GM12878 (cell line): Measurements from ENCODE around the gene PSMD3. TPM values are rescaled to one million over a fixed set of nuclear protein-coding genes. Genes with fewer than 3 reads are reported as not detected.

Experiments
- ATAC-seq: fragments of 200-7000 bp; cut with Tn5 transposase; 3 replicates; pipeline ENCODE4 v1.9.1; 2020; ENCODE audit warnings: mild to moderate bottlenecking, moderate library complexity
- BruUV-seq: library from RNA; stranded (reverse); fragments of 400-500 nt; replicated peaks from 2 replicates; lab custom pipeline; 2021; lab: Mats Ljungman, UMichigan
- CTCF ChIA-PET: fragments of 300-600 bp; sonication (Branson Sonifier 250); formaldehyde crosslinking; extraction: SDS; loops from one replicate; lab custom pipeline; 2021; ENCODE audit warnings: inconsistent platforms; lab: Yijun Ruan, JAX
- POLR2A ChIA-PET: fragments of 350-600 bp; formaldehyde crosslinking; extraction: SDS; loops from one replicate; lab custom pipeline; 2021; ENCODE audit warnings: inconsistent platforms; lab: Charles Lee
- RAD21 ChIA-PET: fragments of 300-600 bp; sonication (Branson Sonifier 250); formaldehyde crosslinking; loops from one replicate; lab custom pipeline; 2023; ENCODE audit warnings: antibody characterized with exemption; ENCODE audit not compliant: unreplicated experiment; lab: Charles Lee
- SMC1A ChIA-PET: fragments of 300-600 bp; sonication (Branson Sonifier 250); formaldehyde crosslinking; loops from one replicate; lab custom pipeline; 2023; ENCODE audit not compliant: unreplicated experiment, uncharacterized antibody; lab: Charles Lee
- DNase-seq: peaks from one replicate; pipeline ENCODE4 v3.0.0-alpha.2; 2011; ENCODE audit warnings: low read depth, low spot score
- FAIRE-seq: peaks from 3 replicates; lab custom pipeline; 2011; peaks lifted over from hg19 to GRCh38; lab: Jason Lieb, UNC
- H2AFZ ChIP-seq: 2 replicates; pipeline ENCODE4 v1.6.0; 2011; ENCODE audit warnings: low read depth, low read length, control low read depth; ENCODE audit not compliant: control insufficient read depth
- H3K27ac ChIP-seq: 2 replicates; pipeline ENCODE4 v1.5.1; 2011; ENCODE audit warnings: control low read depth; ENCODE audit not compliant: control insufficient read depth, insufficient read depth
- H3K27me3 ChIP-seq, 2 experiments: replicated peaks in 1 of 2; 2 replicates each; pipeline versions ENCODE4 v1.6.0 to v1.6.1; 2011; ENCODE audit warnings: low read length in 1 of 2; ENCODE audit not compliant: control insufficient read depth in 2 of 2, insufficient read depth in 2 of 2
- H3K36me3 ChIP-seq, 2 experiments: 2 replicates each; pipeline ENCODE4 v1.5.1; 2011; ENCODE audit warnings: low read length in 1 of 2; ENCODE audit not compliant: control insufficient read depth in 2 of 2, insufficient read depth in 2 of 2
- H3K4me1 ChIP-seq: 2 replicates; pipeline ENCODE4 v1.6.1; 2011; ENCODE audit warnings: mild to moderate bottlenecking, low read length, moderate library complexity, mixed read lengths; ENCODE audit not compliant: control insufficient read depth, insufficient read depth
- H3K4me2 ChIP-seq: 2 replicates; pipeline ENCODE4 v1.6.0; 2011; ENCODE audit warnings: control low read depth; ENCODE audit not compliant: control insufficient read depth, insufficient read depth
- H3K4me3 ChIP-seq: fragments of 200-600 bp; sonication (generic); 2 replicates; pipeline ENCODE4 v1.5.1; 2016
- H3K79me2 ChIP-seq: 2 replicates; pipeline ENCODE4 v1.6.0; 2011; ENCODE audit warnings: low read length; ENCODE audit not compliant: control insufficient read depth, insufficient read depth
- H3K9ac ChIP-seq: 2 replicates; pipeline ENCODE4 v1.8.0; 2011; ENCODE audit warnings: low read length, control low read depth, mixed read lengths; ENCODE audit not compliant: control insufficient read depth, insufficient read depth
- H3K9me3 ChIP-seq: replicated peaks from 3 replicates; pipeline ENCODE4 v1.5.1; 2011; ENCODE audit warnings: mild to moderate bottlenecking, low read length; ENCODE audit not compliant: control insufficient read depth, insufficient read depth
- H4K20me1 ChIP-seq: 2 replicates; pipeline ENCODE4 v1.6.0; 2011; ENCODE audit not compliant: control insufficient read depth, insufficient read depth
- BCL3 ChIP-seq: IDR thresholded peaks from 2 replicates; pipeline ENCODE4 v1.6.1; 2011; ENCODE audit warnings: borderline replicate concordance, low read depth, mild to moderate bottlenecking, moderate library complexity, low read length; ENCODE audit not compliant: insufficient read depth, poor library complexity, severe bottlenecking
- CEBPB ChIP-seq, 2 experiments: fragments of 150-350 bp in 1 of 2; IDR thresholded peaks; 2 replicates each; pipeline ENCODE4 v1.6.1; 2012 to 2014; ENCODE audit warnings: low read depth in 2 of 2, low read length in 2 of 2, borderline replicate concordance in 1 of 2, inconsistent platforms in 1 of 2
- GATAD2B ChIP-seq: fragments of 450-650 bp; conservative IDR thresholded peaks from 2 replicates; pipeline ENCODE4 v1.6.1; 2017; ENCODE audit warnings: low read depth, mild to moderate bottlenecking, moderate library complexity
- NBN ChIP-seq: fragments of 450-650 bp; IDR thresholded peaks from 2 replicates; pipeline ENCODE4 v1.6.1; 2016
- RB1 ChIP-seq: fragments of 450-650 bp; formaldehyde crosslinking; IDR thresholded peaks from 2 replicates; pipeline ENCODE4 v1.6.1; 2017; ENCODE audit warnings: mild to moderate bottlenecking, borderline replicate concordance
- RELA ChIP-seq: fragments of 450-650 bp; IDR thresholded peaks from 2 replicates; pipeline ENCODE4 v1.8.0; 2014; ENCODE audit warnings: borderline replicate concordance; ENCODE audit not compliant: partially characterized antibody
- SIX5 ChIP-seq: IDR thresholded peaks from 2 replicates; pipeline ENCODE4 v1.6.1; 2011; ENCODE audit warnings: mild to moderate bottlenecking, low read depth, low read length, moderate library complexity; ENCODE audit not compliant: severe bottlenecking
- SP1 ChIP-seq: IDR thresholded peaks from one replicate; pipeline ENCODE4 v1.6.1; 2011; ENCODE audit warnings: low read depth, low read length
- TAF1 ChIP-seq: IDR thresholded peaks from 2 replicates; pipeline ENCODE4 v1.6.1; 2011; ENCODE audit warnings: mild to moderate bottlenecking, low read depth, low read length, borderline replicate concordance
- TCF7 ChIP-seq: IDR thresholded peaks from 2 replicates; pipeline ENCODE4 v1.6.1; 2014; ENCODE audit warnings: antibody characterized with exemption, borderline replicate concordance
- WGBS: methylation state at CpG from one replicate; pipeline ENCODE4 v1.1.6; 2016; ENCODE audit warnings: low lambda C conversion rate; ENCODE audit not compliant: insufficient replicate concordance, insufficient coverage; ENCODE audit errors: missing lambda C conversion rate; 5-methylcytosine and 5-hydroxymethylcytosine counted together
- in situ Hi-C: fragments of 300-500 bp; cut with MboI; formaldehyde crosslinking; loops from 9 replicates; pipeline ENCODE4 v1.14.3; 2018; ENCODE audit warnings: mixed read lengths
- intact Hi-C: fragments of 100-400 bp; cut with micrococcal nuclease; formaldehyde crosslinking; loops from one replicate; pipeline ENCODE4 v1.14.2; 2022; ENCODE audit not compliant: unreplicated experiment
- polyA plus RNA-seq, 11 experiments: library from polyadenylated mRNA; depleted of rRNA in 4 of 11; unstranded in 6 of 11; stranded (reverse) in 5 of 11; fragments of >200 nt; fragmentation: Nextera tagmentation in 4 of 11; fragmentation: Illumina TruSeq in 1 of 11; extraction: Ambion mirVana in 4 of 11; extraction: Trizol in 1 of 11; gene quantifications; 1 replicate in 1 of 11; 2 replicates in 10 of 11; pipeline versions ENCODE4 v1.2.1 to v1.2.3, GENCODE V29; 2011 to 2016; ENCODE audit warnings: inconsistent platforms in 2 of 11, missing spikeins in 2 of 11, low read depth in 1 of 11
- total RNA-seq, 4 experiments: library from RNA; depleted of rRNA in 3 of 4; stranded (reverse); fragments of >200 nt in 3 of 4; fragmentation: Illumina TruSeq in 1 of 4; extraction: Trizol in 1 of 4; gene quantifications; 2 replicates each; pipeline versions ENCODE4 v1.2.1 to v1.2.3, GENCODE V29; 2013 to 2021

PSMD3 gene
- total and polyA plus RNA-seq, 10 of the 15 experiments (the other 5 are each of a cell fraction or from before 2014, with no cell fraction given), result 2.2 to 192 (median 129) TPM

DNA sequence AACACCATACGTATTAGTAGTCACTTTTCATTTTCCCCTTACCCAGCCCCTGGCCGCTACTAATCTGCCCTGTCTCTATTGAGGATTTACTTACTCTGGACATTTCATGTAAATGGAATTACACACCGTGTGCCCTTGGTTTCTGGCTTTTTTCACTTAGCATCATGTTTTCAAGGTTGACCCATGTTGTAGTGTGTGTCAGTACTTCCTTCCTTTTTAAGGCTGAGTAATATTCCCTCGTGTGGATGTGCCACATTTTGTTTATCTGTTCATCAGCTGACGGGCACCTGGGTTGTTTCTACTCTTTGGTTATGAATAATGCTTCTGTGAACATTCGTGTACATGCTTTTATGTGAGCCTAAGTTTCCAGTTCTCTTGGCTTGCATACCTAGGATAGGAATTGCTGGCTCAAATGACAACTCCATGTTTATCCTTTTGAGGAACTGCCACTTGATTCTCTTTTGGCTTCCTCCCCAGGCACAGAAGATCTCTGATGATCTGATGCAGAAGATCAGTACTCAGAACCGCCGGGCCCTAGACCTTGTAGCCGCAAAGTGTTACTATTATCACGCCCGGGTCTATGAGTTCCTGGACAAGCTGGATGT is 7.7 kb downstream of the PSMD3 start:
- intact Hi-C loops (no loop called here), in situ Hi-C loops (no loop called here)
- H3K79me2 ChIP-seq, result peaks cover 7% of the 10 kb centered on the region
- no peaks in the 10 kb centered on the region for H4K20me1 ChIP-seq
- no peak for FAIRE-seq
- no peak overlapping the region for H3K4me3 ChIP-seq
- SMC1A ChIA-PET, result no interaction called here
- CTCF ChIA-PET, result no interaction called here
- 73% methylated on average over 11 of the region's 11 CpGs for WGBS
- no peak overlapping the region for H3K9ac ChIP-seq
- H3K27ac ChIP-seq, result no peak overlapping the region
- H3K9me3 ChIP-seq, result no peaks in the 10 kb centered on the region
- no peak for DNase-seq
- peaks cover 45 to 48% of the 10 kb centered on the region in 2 experiments for H3K36me3 ChIP-seq
- H3K4me2 ChIP-seq, result no peak overlapping the region
- no peak for ATAC-seq
- RAD21 ChIA-PET, result no interaction called here
- no peaks in the 10 kb centered on the region for H3K27me3 ChIP-seq
- BruUV-seq, result no TSS peak
- H3K4me1 ChIP-seq, result no peaks in the 10 kb centered on the region
- POLR2A ChIA-PET, result no interaction called here
- TF ChIP-seq GATAD2B, result no peak
- no peak for TF ChIP-seq SP1
- H2AFZ ChIP-seq, result no peak overlapping the region

DNA sequence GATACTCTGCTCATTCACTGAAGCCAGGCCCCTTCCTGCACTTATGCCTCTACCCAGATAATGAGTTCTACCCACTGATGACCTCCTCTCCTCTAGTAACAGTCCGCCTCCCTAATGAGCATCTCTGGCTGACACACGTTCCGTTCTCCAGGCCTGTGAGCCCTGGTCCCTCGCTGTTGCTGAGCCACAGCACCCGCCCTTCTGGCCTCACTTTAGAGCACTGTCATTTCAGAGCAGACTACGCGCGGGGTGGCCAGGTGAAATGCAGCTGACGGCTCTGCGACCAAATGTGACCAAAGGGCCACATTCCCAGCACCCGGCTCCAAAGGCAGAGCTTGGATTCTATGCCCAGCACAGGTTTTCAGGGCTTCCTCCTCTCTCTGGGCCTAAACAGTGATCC is 13.8 kb downstream of the PSMD3 start:
- in situ Hi-C loops (no loop called here), intact Hi-C loops (no loop called here)
- WGBS, result 94% methylated on average over 11 of the region's 11 CpGs
- Histone ChIP-seq H3K9me3 (no peaks in the 10 kb centered on the region), H3K27me3 (no peaks in the 10 kb centered on the region), H3K4me2 (no peak overlapping the region), H3K36me3 (peaks cover 39 to 52% of the 10 kb centered on the region in 2 experiments), H3K79me2 (no peaks in the 10 kb centered on the region), H3K9ac (no peak overlapping the region), H4K20me1 (no peaks in the 10 kb centered on the region), H3K4me1 (no peaks in the 10 kb centered on the region), H2AFZ (no peak overlapping the region), H3K27ac (no peak overlapping the region), H3K4me3 (no peak overlapping the region)
- BruUV-seq, result no TSS peak
- FAIRE-seq (no peak), DNase-seq (no peak), ATAC-seq (no peak)
- ChIA-PET SMC1A (no interaction called here), RAD21 (no interaction called here), CTCF (no interaction called here), POLR2A (no interaction called here)
- TF ChIP-seq RB1 (no peak), CEBPB (IDR thresholded peaks at IDR 0.05; ENCODE audit: borderline replicate concordance in 1 of 2, low read depth in 2 of 2, low read length in 2 of 2) (no peak), BCL3 (no peak), TAF1 (no peak), NBN (no peak), SIX5 (no peak), RELA (no peak), TCF7 (no peak)
